HG02970 (cell line): ENCODE measurements around the gene ABCB7.
"Not testable (repeated sequence)": the region's sequence is repeated elsewhere in the genome, so short reads cannot be mapped to it uniquely, and the experiment has no call there.

Source experiments
- ATAC-seq: cut with Tn5 transposase; IDR thresholded peaks from one replicate; pipeline ENCODE4 v1.9.1; 2021; ENCODE audit warnings: mild to moderate bottlenecking, moderate library complexity, moderate number of reproducible peaks; ENCODE audit not compliant: unreplicated experiment, low FRiP score

Gene ABCB7

GRCh38 chrX:75107863-75108509 is 48.1 kb downstream of the ABCB7 start:
- no peak for ATAC-seq

GRCh38 chrX:75106772-75107171 is 49.3 kb downstream of the ABCB7 start:
- ATAC-seq: no peak

GRCh38 chrX:75096331-75096730 is 59.8 kb downstream of the ABCB7 start:
- no peak for ATAC-seq

DNA sequence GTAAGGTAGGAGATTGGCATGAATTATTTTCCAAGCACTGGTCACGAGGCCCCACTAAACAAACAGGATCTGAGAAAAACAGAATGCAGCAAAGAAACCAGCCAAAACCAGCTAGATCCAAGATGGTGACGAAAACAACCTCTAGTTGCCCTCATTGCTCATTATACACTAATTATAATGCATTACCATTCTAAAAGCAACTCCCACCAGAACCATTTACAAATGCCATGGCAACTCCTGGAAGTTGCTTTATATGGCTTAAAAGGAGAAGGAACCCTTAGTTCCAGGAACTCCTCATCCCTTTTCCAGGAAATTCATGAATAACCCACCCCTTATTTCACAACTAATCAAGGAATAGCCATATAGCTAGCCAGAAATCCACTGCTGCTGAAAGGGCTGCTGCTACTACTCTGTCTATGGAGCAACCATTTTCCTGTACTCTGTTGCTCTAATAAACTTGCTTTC is 69.3 kb downstream of the ABCB7 start:
- no peak for ATAC-seq

GRCh38 chrX:75084757-75085156 is 71.3 kb downstream of the ABCB7 start:
- ATAC-seq: no peak

- ATAC-seq: no peak
Measured at GRCh38 chrX:75076429-75076828, 79.7 kb downstream of the ABCB7 start.

- ATAC-seq: no peak
Measured at GRCh38 chrX:75074475-75074874, 81.6 kb downstream of the ABCB7 start.

DNA sequence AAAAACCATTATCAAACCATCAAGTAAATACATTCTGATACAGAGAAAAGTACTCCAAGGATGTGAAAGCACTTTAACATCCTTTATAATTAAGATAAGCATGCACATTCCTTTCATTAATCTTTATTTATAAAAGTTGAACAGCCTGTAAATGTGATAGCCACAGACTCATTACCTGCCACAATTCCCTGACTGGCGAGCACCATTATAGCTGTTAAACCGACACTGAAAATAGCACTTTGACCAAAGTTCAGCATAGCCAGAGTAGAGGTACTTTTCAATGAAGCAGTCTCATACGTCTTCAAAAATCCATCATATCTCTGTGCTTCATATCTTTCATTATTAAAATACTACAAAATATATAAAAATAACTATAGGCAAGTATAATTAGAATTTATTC is 84.7 kb downstream of the ABCB7 start:
- no peak for ATAC-seq

- no peak for ATAC-seq
Measured at GRCh38 chrX:75067931-75068330, 88.2 kb downstream of the ABCB7 start.

DNA sequence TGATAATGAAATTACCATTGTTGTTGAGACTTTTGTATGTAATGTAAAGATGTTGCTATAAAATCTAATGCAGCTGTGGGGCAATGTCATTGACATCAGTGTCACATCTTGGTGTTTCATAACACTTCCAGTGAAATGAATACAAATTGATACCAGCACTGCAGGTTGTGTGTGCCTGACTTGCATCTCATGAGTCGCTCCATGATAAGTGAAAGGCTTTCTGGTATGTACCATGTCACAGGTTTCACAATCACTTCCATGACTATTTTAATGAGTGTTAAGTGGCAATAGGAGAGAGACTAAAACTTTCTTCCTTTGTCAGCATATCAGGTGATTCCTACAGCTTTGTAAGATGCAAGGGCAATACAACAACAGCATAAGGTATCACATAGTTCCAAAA is 94.4 kb downstream of the ABCB7 start:
- ATAC-seq: no peak

DNA sequence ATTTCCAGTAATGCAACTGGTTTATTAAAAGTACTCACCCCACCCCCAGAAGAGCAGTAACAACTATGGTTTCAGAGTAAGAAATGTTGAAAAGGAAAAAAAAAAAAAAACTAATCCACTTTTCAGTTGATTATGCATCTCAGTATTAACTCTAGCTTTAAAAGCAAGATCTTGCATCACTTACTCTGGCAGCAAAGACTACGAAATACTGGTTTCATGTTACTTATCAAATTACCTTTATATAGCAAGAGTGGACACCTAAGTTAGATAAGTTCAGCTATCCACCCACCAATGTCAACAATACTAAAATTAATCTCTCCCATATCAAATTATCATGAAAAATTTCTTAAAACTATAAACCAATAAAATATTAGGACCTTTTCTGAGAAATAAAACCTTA is 105.0 kb downstream of the ABCB7 start:
- ATAC-seq: no peak

DNA sequence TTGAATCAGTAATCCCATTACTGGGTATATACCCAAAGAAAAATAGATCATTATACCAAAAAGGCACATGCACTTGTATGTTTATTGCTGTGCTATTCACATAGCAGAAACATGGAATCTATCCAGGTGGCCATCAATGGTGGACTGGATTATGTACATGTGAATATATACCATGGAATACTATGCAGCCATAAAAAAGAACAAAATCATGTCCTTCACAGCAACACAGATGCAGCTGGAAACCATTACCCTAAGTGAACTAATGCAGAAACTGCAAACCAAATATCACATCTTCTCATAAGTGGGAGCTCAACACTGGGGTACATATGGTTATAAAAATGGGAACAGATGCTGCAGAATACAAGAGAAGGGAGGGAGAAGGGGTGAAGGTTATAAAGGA is 110.7 kb downstream of the ABCB7 start:
- ATAC-seq: no peak

GRCh38 chrX:75044142-75044541 is 111.9 kb downstream of the ABCB7 start:
- not testable (repeated sequence) for ATAC-seq

- ATAC-seq: no peak
Measured at GRCh38 chrX:75038925-75039324, 117.2 kb downstream of the ABCB7 start.
